Measurements from ENCODE around the gene DNAJC6. TPM values are rescaled to one million over a fixed set of nuclear protein-coding genes. Genes with fewer than 3 reads are reported as not detected.
A peak's percentile ranks its signal among the peaks of the same experiment; 100 is the strongest.

The DNAJC6 gene
- total and polyA plus RNA-seq, 2 experiments from 2014 or later = 6.0 to 11.2 TPM

DNA sequence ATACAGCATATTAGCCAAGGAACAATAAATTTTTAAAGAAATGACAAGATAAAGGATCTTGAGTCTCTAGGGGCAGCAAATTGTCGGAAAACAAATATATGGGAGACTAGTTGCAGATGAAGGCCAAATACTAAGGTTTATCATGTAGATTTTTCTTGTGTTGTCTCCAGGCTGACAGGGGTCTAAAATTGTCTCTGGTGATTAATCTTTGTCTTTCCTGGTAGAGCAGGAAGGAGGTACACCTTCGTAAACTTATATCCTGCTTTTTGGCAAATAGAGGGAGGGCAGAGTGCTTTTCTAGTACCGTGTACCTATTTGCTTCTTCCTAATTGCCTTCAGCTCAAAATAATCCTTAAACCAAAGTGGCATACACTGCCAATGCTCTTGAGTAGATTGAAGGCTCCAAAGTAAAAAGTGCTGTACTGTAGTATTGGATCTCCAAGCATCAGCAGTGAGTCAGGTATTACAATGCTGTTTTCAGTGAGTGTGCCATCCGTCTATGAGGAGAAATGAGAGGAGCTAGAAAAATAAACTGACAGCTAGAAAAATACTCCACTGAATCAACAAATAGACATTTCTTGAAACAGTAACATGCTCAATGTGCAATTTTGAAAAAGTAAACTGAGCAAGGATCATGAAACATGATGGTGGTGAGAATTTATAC lies 109.3 kb downstream of the DNAJC6 start:
- Histone ChIP-seq H3K27me3 (no peaks in the 10 kb centered on the region), H4K20me1 (ENCODE audit: insufficient read depth, poor library complexity, severe bottlenecking) (peaks cover 2% of the 10 kb centered on the region), H3K4me1 (ENCODE audit: insufficient read depth) (peaks cover 32% of the 10 kb centered on the region), H3K9me2 (replicated peaks; ENCODE audit: insufficient read depth) (no peaks in the 10 kb centered on the region), H3K4me2 (peak overlapping the region; percentile 79), H2AFZ (peak overlapping the region; percentile 76), H3K4me3 (no peak overlapping the region), H3K9me3 (ENCODE audit: low read depth) (no peaks in the 10 kb centered on the region), H3K27ac (peak overlapping the region; percentile 96), H3K36me3 (replicated peaks; ENCODE audit: insufficient read depth, low read depth) (no peaks in the 10 kb centered on the region), H3K79me2 (peaks cover 24% of the 10 kb centered on the region)
- no peak for DNase-seq (ENCODE audit: low spot score)
- 84% methylated on average over 4 of the region's 4 CpGs for WGBS (ENCODE audit: low lambda C conversion rate, missing lambda C conversion rate)
- TF ChIP-seq EZH2 (IDR thresholded peaks at IDR 0.05; ENCODE audit: borderline replicate concordance) (no peak), EZH2phosphoT487 (IDR thresholded peaks at IDR 0.05; ENCODE audit: low read depth, severe bottlenecking, unreplicated experiment) (no peak)
- TF ChIP-seq, protein P1, sequence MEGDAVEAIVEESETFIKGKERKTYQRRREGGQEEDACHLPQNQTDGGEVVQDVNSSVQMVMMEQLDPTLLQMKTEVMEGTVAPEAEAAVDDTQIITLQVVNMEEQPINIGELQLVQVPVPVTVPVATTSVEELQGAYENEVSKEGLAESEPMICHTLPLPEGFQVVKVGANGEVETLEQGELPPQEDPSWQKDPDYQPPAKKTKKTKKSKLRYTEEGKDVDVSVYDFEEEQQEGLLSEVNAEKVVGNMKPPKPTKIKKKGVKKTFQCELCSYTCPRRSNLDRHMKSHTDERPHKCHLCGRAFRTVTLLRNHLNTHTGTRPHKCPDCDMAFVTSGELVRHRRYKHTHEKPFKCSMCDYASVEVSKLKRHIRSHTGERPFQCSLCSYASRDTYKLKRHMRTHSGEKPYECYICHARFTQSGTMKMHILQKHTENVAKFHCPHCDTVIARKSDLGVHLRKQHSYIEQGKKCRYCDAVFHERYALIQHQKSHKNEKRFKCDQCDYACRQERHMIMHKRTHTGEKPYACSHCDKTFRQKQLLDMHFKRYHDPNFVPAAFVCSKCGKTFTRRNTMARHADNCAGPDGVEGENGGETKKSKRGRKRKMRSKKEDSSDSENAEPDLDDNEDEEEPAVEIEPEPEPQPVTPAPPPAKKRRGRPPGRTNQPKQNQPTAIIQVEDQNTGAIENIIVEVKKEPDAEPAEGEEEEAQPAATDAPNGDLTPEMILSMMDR (IDR thresholded peaks at IDR 0.05; ENCODE audit: poor library complexity) = no peak

DNA sequence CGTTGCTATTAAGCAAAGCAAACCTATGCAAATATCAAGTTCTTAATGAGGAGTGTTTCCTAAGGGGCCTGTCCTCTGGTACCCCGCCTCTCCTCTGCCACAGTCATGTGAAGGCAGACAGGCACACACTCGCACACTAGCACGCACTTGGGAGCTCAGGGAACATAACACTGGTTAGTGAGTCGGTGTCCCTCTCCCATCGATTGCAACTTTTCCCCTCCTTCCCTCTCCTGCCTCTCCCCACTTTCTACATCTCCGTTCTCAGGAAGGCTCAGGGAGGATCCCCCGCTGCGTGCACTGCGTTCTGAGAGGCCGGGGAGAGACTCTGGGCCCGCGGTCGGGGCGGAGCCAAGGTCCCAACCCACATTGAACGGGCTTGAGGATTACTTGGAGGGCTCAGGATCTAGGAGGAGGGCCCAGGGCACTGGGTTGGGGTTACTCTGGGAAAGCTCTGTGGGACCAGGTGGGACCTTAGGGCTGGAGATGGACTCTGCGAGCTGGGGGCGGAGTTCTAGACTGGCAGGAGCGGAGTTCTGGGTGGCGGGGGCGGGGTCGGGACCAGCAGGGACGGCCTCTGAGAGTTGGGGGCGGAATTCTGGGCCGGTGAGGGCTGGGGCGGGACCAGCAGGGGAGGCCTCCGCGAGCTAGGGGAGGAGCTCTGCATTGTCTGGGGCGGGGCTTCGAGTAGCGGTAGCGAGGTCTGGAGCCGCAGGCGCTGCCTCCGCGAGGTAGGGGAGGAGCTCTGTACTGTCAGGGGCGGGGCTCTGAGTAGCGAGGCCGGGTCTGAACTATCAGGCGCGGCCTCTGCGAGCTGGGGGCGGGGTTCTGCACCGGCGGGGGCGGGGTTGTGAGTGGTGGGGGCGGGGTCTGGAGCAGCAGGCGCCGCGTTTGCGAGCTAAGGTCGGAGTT lies 110.6 kb downstream of the DNAJC6 start:
- H3K9me3 ChIP-seq (ENCODE audit: low read depth) = no peaks in the 10 kb centered on the region
- peak overlapping the region; percentile 56 for H3K4me3 ChIP-seq
- peaks cover 37% of the 10 kb centered on the region for H3K79me2 ChIP-seq
- peak overlapping the region; percentile 76 for H2AFZ ChIP-seq
- WGBS (ENCODE audit: low lambda C conversion rate, missing lambda C conversion rate) = 2% methylated on average over 28 of the region's 52 CpGs
- H3K4me1 ChIP-seq (ENCODE audit: insufficient read depth) = peaks cover 34% of the 10 kb centered on the region
- no peaks in the 10 kb centered on the region for H3K9me2 ChIP-seq (replicated peaks; ENCODE audit: insufficient read depth)
- no peaks in the 10 kb centered on the region for H3K36me3 ChIP-seq (replicated peaks; ENCODE audit: insufficient read depth, low read depth)
- H3K27me3 ChIP-seq = no peaks in the 10 kb centered on the region
- H3K27ac ChIP-seq = peak overlapping the region; percentile 99
- H3K4me2 ChIP-seq = peak overlapping the region; percentile 79
- peak; percentile 100 for DNase-seq (ENCODE audit: low spot score)
- TF ChIP-seq EZH2 (IDR thresholded peaks at IDR 0.05; ENCODE audit: borderline replicate concordance) (no peak), EZH2phosphoT487 (IDR thresholded peaks at IDR 0.05; ENCODE audit: low read depth, severe bottlenecking, unreplicated experiment) (no peak)
- TF ChIP-seq, protein P1 (IDR thresholded peaks at IDR 0.05; ENCODE audit: poor library complexity) = no peak
- peaks cover 10% of the 10 kb centered on the region for H4K20me1 ChIP-seq (ENCODE audit: insufficient read depth, poor library complexity, severe bottlenecking)

DNA sequence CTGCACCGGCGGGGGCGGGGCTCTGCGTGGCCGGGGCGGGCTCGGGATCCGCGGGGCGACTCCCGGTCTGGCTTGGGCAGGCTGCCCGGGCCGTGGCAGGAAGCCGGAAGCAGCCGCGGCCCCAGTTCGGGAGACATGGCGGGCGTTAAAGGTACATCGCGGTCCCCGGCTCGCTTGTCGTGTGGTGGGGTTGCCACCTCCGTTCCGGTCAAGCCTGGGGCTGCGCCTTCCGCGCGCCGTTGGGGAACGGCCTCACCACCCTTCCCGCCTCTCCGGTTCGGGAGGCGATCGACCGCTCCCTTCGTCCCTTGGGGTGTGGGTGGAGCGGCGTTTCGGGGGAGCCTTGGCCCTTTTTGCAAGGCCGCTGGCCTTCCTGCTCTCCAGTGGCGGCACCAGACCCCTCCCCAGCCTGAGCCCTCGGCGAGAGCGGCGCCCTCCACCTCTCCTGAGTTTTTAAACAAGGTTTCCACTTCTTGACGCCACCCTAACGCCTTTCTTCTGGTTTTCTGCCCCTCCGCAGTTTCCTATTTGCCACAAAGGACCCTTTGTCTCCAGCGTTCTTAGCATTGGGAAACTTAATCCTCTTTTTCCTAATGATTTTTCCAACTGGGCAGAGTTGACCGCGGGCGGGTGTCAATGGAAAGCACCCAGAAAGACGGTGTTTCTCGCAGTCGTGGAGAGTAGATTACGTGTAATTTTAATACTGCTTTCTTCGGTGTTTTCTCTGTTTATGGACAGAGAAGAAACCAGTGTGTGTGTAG lies 111.4 kb downstream of the DNAJC6 start, which contains the start of the genes LEPR and LEPROT:
Gene LEPR (plus strand): TSS at position 79 of the 761 bp plus-strand sequence. CDS start 144,898 bp downstream, outside the sequence.
Gene LEPROT (plus strand): TSS at position 79 of the 761 bp plus-strand sequence. CDS start 57 bp downstream, at position 136.
- H3K27me3 ChIP-seq = no peaks in the 10 kb centered on the region
- no peak for DNase-seq (ENCODE audit: low spot score)
- no peaks in the 10 kb centered on the region for H3K36me3 ChIP-seq (replicated peaks; ENCODE audit: insufficient read depth, low read depth)
- TF ChIP-seq, protein P1 (IDR thresholded peaks at IDR 0.05; ENCODE audit: poor library complexity) = no peak
- no peak for TF ChIP-seq EZH2 (IDR thresholded peaks at IDR 0.05; ENCODE audit: borderline replicate concordance)
- H3K9me3 ChIP-seq (ENCODE audit: low read depth) = no peaks in the 10 kb centered on the region
- WGBS (ENCODE audit: low lambda C conversion rate, missing lambda C conversion rate) = under 1% methylated on average over 46 of the region's 60 CpGs
- H3K79me2 ChIP-seq = peaks cover 45% of the 10 kb centered on the region
- H3K9me2 ChIP-seq (replicated peaks; ENCODE audit: insufficient read depth) = no peaks in the 10 kb centered on the region
- peak within 1 kb of the TSS; percentile 84 for H3K4me2 ChIP-seq
- peaks cover 34% of the 10 kb centered on the region for H3K4me1 ChIP-seq (ENCODE audit: insufficient read depth)
- H3K27ac ChIP-seq = peak within 1 kb of the TSS; percentile 99
- peak within 1 kb of the TSS; percentile 69 for H3K4me3 ChIP-seq
- peak within 1 kb of the TSS; percentile 77 for H2AFZ ChIP-seq
- peaks cover 18% of the 10 kb centered on the region for H4K20me1 ChIP-seq (ENCODE audit: insufficient read depth, poor library complexity, severe bottlenecking)

All from hepatocyte (in vitro differentiated cells).